ENCODE results near the gene CTCFL. TPM values are rescaled to one million over a fixed set of nuclear protein-coding genes. Genes with fewer than 3 reads are reported as not detected.

The CTCFL gene
- total and polyA plus RNA-seq, 2 of the 13 experiments (the other 11 are each of a cell fraction or from before 2014, with no cell fraction given): 0.04 TPM; not detected in 1

DNA sequence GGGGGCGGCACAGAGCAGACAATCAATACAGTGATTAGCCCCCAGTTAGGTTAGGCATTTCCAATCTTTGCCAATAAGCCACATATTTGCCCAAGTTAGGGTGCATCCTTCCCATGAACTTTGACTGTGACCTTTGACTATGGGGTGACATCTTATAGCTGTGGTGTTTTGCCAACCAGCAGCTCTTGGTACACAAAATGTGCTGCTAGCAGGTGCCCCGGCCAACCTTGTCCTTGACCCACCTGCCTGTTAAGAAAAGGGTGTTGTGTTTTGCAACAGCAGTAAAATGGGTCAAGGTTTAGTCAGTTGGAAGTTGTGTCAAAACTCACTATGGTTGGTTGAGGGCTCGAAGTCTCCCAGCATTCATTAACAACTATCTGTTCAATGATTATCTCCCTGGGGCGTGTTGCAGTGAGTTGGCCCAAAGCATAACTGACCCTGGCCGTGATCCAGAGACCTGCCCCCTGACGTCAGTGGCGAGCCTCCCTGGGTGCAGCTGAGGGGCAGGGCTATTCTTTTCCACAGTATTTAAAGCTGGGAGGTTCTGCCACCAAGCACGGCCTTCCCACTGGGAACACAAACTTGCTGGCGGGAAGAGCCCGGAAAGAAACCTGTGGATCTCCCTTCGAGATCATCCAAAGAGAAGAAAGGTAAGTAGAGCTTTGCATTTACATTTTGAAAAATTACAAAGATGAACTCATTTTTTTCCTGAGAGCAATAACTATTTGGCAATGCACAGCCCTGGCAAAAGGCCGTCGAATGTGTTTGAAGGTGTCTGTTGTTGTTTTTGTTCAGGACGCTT lies 35.8 kb upstream of the CTCFL start, which contains the start of gene PCK1 (continued):
- TF ChIP-seq DRAP1 (CRISPR knock-in tag; IDR thresholded peaks at IDR 0.05): peak; percentile 100
- peak; percentile 67; the same call in 1 of the 2 replicates for TF ChIP-seq MIER2 (CRISPR knock-in tag; IDR thresholded peaks at IDR 0.05)
- TF ChIP-seq REST (IDR thresholded peaks at IDR 0.05; ENCODE audit: borderline replicate concordance in 1 of 2, low read depth in 1 of 2, low read length in 2 of 2): peak in 1 of 2 experiments; percentile 30; a peak in 1 of 4 replicates
- TF ChIP-seq, protein P1, sequence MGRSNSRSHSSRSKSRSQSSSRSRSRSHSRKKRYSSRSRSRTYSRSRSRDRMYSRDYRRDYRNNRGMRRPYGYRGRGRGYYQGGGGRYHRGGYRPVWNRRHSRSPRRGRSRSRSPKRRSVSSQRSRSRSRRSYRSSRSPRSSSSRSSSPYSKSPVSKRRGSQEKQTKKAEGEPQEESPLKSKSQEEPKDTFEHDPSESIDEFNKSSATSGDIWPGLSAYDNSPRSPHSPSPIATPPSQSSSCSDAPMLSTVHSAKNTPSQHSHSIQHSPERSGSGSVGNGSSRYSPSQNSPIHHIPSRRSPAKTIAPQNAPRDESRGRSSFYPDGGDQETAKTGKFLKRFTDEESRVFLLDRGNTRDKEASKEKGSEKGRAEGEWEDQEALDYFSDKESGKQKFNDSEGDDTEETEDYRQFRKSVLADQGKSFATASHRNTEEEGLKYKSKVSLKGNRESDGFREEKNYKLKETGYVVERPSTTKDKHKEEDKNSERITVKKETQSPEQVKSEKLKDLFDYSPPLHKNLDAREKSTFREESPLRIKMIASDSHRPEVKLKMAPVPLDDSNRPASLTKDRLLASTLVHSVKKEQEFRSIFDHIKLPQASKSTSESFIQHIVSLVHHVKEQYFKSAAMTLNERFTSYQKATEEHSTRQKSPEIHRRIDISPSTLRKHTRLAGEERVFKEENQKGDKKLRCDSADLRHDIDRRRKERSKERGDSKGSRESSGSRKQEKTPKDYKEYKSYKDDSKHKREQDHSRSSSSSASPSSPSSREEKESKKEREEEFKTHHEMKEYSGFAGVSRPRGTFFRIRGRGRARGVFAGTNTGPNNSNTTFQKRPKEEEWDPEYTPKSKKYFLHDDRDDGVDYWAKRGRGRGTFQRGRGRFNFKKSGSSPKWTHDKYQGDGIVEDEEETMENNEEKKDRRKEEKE (IDR thresholded peaks at IDR 0.05): no peak
- TF ChIP-seq SALL1 (CRISPR knock-in tag; IDR thresholded peaks at IDR 0.05): peak; percentile 99
- TF ChIP-seq ZNF737 (CRISPR knock-in tag; IDR thresholded peaks at IDR 0.05; ENCODE audit: borderline replicate concordance): peak; percentile 99; the same call in 1 of the 2 replicates
- no peak for TF ChIP-seq PAX8 (CRISPR knock-in tag; IDR thresholded peaks at IDR 0.05; ENCODE audit: borderline replicate concordance)
- TF ChIP-seq ZNF329 (CRISPR knock-in tag; IDR thresholded peaks at IDR 0.05; ENCODE audit: low read depth): no peak
- TF ChIP-seq GMEB1 (CRISPR knock-in tag; IDR thresholded peaks at IDR 0.05; ENCODE audit: borderline replicate concordance): peak; percentile 80; the same call in 1 of the 2 replicates
- TF ChIP-seq ZHX1 (CRISPR knock-in tag; IDR thresholded peaks at IDR 0.05; ENCODE audit: low read depth): peak; percentile 56; the same call in 1 of the 2 replicates
- TF ChIP-seq, protein P2, sequence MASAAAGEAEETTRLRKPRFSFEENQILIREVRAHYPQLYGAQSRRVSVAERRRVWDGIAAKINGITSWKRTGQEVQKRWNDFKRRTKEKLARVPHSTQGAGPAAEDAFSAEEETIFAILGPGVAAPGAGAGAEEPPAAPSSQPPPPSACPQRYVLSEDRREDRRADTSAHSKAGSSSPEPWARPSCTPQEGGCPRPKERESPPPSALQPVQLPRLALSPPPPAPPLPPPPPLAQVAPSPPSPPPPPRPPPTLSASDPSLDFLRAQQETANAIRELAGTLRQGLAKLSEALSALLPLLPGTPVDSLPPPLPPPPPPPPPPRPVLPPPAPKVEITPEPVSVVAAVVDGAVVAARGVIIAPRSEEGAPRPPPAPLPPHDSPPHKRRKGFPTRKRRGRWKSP (CRISPR knock-in tag; IDR thresholded peaks at IDR 0.05): peak; percentile 83; the same call in 1 of the 2 replicates
- no peak for TF ChIP-seq HOXA7 (CRISPR knock-in tag; IDR thresholded peaks at IDR 0.05)
- no peak for TF ChIP-seq GABPA (IDR thresholded peaks at IDR 0.05; ENCODE audit: low read depth, low read length)
- peak; percentile 67 for TF ChIP-seq GABPA (CRISPR knock-in tag; IDR thresholded peaks at IDR 0.05; ENCODE audit: low read depth)
